NOMO-1 treated with dmso at 0.1 percent for 144 hours (cell line): Measurements from ENCODE around the gene LSM14A.
"Not testable (repeated sequence)": the region's sequence is repeated elsewhere in the genome, so short reads cannot be mapped to it uniquely, and the experiment has no call there.

Experiments used
- DNase-seq: peaks from one replicate; lab custom pipeline; 2025; ENCODE audit not compliant: unreplicated experiment; lab: John Stamatoyannopoulos, UW

The LSM14A gene

DNA sequence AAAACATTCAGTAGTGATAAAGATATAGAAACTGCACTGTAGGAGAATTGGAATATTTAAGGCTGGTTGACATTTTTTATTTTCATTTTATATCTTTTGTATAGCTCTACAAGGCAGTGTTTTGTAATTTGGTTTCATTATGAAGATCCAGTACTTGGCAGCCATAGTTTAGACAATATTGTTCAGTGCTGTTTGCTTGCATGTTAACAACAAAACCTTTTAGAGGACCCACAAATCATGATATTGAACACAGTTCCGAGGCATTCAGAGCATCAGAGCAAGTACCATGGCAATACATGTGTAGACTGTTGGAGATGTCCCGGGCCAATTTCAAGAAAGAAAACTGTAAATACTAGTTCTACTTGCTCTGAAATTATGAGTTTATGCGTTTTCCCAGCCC lies 56.5 kb downstream of the LSM14A start:
- no peak for DNase-seq

DNA sequence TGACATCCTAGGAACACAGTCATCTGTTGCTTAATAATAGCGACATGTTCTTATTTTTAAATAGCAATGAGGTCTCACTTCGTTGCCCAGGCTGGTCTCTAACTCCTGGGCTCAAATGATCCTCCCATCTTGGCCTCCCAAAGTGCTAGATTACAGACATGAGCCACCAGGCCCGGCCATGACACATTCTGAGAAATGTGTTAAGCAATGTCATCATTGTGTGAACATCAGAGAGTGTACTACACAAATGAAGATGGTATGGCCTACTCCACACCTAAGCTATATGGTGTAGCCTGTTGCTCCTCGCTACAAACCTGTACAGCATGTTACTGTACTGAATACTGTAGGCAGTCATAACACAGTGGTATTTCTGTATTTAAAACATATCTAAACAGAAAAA lies 57.4 kb downstream of the LSM14A start:
- no peak for DNase-seq

GRCh38 chr19:34230820-34231219 lies 58.5 kb downstream of the LSM14A start:
- DNase-seq = no peak

DNA sequence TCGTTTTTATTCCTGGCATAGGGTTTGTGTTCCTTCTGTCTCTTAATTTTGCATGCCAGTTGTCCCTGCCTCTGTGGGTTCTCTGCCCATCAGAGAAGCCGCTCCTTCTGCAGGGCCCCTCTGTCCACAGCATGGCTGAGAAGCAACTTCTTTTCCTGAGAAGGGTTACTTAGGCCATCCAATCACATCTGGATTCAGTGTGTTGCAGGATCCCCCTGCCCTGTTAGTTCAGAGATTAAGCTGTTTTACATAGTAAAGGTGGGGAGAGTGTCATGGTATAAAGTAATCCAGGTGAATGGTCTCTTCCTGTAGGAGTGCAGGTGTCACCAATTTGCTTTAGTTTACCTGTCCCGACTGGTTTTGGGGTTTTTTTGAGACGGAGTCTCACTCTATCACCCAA lies 59.1 kb downstream of the LSM14A start:
- no peak for DNase-seq

DNA sequence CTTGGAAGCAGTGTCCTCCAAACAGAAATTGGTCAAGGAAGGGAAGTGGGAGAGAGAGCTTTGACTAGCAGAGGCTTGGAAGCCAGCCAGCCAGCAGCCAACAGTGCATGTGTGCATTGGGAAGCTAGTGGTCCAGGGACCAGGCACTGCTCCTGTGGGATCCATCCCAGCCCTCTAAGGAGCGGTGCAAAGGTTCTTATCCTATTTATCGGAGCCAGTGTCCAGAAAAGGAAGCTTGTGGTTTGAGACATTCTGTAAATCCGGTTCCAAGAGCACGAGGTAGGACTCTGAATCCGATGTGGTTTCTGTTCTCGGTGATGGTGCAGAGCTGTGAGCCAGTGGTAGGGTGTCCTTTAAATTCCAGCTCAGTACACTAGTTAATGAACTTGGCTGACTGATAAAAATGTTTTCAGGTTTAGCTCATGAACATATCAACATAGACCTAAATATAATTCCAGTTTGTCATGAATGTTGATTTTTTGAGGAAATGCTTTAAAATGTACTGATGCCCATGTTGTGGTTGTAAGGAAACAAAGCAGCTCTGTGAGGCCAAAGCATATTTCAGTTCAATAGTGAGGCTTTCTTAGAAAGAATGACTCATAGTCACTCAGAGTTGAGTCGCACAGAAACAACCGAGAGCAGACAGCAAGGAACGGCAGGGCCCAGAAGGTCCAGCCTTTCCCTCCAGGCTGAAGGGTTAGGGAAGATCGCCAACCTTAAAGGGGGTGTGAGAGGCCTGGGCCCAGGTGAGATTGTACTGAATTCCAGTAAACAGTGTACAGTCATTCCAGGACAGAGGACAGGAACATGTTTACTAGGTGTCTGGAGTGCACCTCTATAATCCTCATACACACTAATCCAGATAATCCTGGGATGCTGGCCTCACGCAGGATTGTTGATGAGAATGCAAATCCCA lies 60.5 kb downstream of the LSM14A start:
- no peak for DNase-seq

DNA sequence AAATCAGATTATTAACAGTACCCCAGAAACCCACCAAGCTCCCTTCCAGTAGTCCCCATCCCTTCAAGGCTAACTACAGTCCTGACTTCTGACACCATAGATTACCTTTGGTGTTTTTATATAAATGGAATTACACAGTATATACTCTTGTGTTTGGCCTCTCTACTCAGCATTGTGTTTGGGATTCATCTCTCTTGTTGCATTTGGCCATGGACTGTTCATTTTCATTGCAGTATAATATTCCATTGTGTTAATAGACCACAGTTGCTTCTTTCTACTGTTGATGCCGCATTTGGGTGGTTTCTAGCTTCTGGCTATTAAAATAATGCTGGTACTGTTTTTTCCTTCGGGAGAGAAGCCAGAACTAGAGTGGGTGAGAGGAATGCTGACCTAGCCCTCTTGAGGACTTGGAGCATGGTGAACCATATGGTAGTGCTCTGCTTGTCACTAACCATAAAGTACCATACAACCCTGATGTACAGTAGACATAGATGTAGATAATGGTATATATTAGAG lies 63.2 kb downstream of the LSM14A start:
- DNase-seq = no peak

GRCh38 chr19:34236035-34236987 lies 64.0 kb downstream of the LSM14A start:
- no peak for DNase-seq

DNA sequence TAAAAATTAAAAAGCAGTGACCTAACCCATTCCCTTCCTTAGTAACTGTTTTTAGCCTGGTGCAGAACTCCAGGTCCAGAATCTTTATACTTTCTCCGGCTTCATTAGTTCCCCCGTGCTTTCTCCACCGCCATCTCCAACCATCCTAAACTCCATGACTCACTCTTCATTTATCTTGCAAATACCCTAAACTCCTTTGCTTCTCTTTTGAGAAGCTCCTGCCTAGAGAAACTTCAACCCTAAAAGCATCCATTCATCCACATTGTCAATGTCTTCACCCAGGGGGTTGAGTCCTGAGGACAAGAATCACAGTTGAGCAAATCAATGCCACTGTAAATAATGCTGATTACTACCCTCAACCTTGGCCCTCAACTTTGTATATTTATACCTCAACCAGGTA lies 65.0 kb downstream of the LSM14A start:
- DNase-seq = no peak

DNA sequence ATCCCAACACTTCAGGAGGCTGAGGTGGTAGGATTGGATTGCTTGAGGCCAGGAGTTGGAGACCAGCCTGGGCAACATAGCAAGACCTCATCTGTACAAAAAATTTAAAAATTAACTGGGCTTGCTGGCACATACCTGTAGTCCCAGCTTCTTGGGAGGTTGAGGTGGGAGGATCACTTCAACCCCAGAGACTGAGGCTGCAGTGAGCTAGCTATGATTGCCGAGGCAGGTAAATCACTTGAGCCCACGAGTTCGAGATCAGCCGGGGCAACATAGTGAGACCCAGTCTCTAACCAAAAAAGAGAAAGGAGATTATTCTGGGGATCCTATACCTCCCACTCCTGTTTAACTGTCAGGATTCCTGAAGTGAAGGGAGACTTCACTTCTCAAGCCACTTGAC lies 65.6 kb downstream of the LSM14A start:
- no peak for DNase-seq

DNA sequence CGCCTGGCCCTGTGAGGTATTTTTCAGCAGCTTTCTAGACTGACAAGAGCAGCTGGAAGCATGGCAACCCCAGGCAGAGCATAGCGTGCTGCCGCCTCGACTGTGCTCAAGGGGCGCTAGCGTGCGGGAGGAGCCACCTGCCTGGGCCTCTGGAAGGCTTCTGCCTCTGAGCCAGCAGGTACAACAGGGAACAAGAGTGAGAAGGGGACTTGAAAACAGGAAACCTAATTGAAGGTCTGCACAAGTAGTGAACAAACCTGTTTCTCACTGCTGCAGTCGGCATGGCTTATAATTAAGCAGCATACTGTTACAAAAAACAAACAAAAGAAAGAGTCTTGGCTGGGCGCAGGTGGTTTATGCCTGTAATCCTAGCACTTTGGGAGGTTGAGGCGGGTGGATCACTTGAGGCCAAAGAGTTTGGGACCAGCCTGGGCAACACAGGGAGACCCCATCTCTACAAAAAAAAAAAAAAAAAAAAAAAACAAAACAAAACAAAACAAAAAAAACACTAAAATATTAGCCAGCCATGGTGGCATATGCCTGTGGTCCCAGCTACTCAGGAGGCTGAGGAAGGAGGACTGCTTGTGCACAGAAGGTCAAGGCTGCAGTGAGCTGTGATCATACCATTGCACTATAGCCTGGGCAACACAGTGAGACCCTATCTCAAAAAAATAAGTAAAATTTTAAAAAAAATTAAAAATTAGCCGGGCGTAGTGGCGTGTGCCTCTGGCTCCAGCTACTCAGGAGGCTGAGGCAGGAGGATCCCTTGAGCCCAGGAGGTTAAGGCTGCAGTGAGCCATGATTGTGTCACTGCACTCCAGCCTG lies 69.4 kb downstream of the LSM14A start:
- no peak for DNase-seq

DNA sequence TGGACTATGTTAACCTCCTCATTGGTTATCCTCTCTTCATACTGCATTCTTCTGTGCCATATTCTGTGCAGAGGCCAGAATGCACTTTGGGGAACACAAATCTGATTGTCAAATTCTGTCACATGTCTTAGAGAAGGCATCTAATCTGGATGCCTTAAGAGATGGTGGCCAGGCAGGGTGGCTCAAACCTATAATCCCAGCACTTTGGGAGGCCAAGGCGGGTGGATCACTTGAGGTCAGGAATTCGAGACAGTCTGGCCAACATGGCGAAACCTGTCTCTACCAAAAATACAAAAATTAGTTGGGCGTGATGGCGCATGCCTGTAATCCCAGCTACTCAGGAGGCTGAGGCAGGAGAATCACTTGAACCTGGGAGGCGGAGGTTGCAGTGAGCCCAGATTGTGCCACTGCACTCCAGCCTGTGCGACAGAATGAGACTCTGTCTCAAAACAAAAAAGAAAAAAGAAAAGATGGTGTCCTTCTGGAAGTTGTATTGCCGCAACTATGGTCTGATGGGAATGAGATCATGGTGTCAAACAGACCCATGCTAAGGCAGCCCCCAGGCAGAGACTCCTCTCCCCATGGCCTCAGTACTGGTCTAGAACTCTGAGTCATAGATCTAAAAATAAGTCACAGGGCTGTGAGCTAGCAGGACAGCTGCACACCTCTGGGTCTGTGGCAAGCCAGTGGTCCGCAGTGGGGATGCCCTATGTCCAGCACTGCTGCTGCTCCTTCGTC lies 71.0 kb downstream of the LSM14A start:
- DNase-seq = not testable (repeated sequence)

DNA sequence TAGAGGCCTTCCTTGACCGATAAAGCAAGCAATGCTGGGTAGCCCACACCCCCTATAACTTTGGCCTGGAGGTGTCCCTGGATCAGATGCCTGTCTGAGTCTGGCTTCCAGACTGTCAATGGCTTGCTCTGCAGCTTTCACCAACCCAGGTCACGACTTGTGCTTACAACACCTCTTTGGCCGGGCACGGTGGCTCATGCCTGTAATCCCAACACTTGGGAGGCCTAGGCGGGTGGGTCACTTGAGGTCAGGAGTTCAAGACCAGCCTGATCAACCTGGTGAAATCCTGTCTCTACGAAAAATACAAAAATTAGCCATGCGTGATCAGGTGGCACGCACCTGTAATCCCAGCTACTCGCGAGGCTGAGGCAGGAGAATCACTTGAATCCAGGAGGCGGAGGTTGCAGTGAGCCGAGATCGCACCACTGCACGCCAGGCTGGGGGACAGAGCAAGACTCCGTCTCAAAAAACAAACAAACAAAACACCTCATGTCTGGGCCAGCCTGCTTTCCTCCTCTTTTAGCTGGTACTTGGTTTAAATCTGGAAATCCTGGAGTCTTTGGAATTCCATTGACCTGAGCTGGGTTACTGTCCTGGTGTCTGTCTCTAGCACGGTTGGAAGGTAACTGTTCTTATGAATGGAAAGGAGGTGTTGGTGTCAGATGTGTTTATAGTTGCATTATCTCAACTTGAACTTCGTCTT lies 71.7 kb downstream of the LSM14A start:
- DNase-seq = no peak

DNA sequence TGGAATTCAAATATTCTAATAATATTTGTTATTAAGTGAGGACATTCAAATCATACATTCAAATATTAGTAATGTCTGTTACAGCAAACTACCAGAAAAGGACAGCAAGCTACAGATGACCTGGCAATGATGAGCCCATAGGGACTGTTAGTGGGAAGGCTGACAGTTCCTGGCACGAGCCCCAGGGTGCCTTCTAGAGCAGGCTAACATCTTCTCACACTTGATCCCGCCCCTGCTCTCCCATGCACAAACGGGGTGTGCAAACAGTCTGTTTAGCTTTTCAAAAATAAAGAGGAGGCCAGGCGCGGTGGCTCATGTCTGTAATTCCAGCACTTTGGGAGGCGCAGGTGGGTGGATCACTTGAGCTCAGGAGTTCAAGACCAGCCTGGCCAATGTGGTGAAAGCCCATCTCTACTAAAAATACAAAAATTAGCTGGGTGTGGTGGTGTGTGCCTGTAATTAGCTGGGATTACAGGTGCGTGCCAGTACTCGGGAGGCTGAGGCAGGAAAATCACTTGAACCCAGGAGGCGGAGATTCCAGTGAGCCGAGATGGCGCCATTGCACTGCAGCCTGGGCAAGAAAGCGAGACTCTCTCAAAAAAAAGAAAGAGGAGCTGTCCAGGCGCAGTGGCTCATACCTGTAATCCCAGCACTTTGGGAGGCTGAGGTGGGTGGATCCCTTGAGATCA lies 72.5 kb downstream of the LSM14A start:
- no peak for DNase-seq

DNA sequence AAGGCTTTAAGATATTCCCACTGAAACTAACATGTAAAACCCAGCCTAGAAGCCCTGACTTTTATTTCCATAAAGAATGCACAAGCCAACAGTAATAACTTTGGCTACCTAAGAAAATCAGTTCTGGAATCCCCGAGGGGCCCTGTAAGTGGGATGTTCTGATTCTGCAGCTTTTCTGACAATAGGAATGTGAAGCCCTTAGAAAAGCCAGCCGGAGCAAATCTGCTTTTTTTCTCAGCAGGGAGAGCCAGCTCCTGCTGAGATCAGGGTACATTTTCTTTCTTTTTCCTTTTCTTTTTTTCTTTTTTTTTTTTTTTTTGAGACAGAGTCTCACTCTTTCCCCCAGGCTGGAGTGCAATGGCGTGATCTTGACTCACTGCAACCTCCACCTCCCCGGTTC lies 74.0 kb downstream of the LSM14A start:
- DNase-seq = no peak

DNA sequence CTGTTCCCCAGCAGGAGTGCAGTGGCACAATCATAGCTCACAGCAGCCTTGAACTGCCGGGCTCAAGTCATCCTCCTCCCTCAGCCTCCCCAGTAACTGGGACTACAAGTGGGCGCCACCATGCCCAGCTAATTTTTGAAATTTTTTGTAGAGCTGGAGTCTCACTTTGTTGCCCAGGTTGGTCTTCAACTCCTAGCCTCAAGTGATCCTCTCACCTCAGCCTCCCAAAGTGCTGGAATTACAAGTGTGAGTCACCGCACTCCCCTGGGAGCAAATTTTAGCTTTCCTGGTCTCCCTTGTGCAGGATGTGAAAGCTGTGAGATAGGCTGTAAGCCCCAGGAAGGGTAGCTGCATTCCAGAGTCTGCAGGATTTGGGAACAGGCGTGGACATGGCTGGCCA lies 76.6 kb downstream of the LSM14A start:
- DNase-seq = no peak

DNA sequence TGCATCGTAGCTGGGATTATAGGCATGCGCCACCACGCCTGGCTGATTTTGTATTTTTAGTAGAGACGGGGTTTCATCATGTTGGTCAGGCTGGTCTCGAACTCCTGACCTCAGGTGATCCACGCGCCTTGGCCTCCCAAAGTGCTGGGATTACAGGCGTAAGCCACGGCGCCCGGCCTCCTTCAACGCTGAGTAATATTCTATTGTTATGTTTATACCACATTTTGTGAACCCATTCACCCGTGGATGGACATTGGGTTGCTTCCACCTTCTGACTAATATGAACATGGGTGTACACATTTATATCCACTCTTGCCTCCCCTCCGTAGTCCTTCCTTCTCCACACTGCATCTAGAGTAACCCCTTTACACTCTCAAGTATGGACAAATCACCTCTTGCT lies 80.9 kb downstream of the LSM14A start:
- DNase-seq = not testable (repeated sequence)

GRCh38 chr19:34253681-34254045 lies 81.4 kb downstream of the LSM14A start:
- DNase-seq = not testable (repeated sequence)

DNA sequence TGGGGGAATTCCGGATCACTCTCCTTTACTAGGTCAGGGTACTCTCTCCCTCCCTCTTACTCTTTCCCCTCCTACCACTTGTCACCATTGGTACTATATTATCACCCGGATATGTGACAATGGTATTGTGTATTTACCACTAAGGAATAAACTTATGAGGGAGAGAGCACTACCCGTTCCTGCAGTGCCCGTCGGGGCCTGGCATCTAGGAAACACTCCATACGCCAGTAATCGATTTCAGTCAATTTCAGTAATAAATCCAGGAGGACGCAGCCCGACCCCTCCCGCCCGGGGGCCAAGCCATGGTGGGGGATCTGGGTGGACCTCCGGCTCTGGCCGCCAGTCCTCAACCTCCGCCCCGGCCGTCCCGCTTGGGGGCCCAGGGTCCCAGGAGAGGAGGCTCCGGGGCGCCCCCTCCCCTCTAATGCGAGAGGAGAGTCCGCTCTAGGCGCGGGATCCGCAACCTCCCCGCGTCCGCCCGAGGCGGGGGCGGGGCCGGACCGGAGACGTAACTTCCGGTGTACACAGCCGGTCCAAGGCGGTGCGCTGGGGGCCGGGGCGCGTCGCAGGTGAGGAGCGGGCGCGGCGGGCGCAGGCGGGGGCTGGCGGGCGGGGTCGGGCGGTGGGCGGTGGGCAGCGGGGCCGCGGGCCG lies 81.9 kb downstream of the LSM14A start, which contains the start of gene GARRE1:
Gene GARRE1, plus strand, starts transcription at position 509 of the 652 bp plus-strand sequence. CDS start 45,920 bp downstream, outside the sequence.
- DNase-seq = no peak
